ENCODE data around the gene CLEC5A. TPM values are rescaled to one million over a fixed set of nuclear protein-coding genes. Genes with fewer than 3 reads are reported as not detected.
"Not testable (repeated sequence)": the region's sequence is repeated elsewhere in the genome, so short reads cannot be mapped to it uniquely, and the experiment has no call there.

The CLEC5A gene
- total RNA-seq, 2 donors from 2014 or later = not detected

GRCh38 chr7:141986923-141987322, 40.1 kb upstream of the CLEC5A start:
- Histone ChIP-seq H3K4me1 (ENCODE audit: control insufficient read depth, insufficient read depth, low read length) (no peaks in the 10 kb centered on the region), H3K27ac (ENCODE audit: low read depth, low read length) (no peak overlapping the region), H3K9ac (ENCODE audit: extremely low read depth, low read length, poor library complexity, severe bottlenecking) (no peak overlapping the region), H3K27me3 (ENCODE audit: control insufficient read depth, insufficient read depth, low read length, poor library complexity, severe bottlenecking) (peaks cover 5% of the 10 kb centered on the region), H3K36me3 (ENCODE audit: control insufficient read depth, insufficient read depth, low read length) (no peaks in the 10 kb centered on the region), H3K4me3 (ENCODE audit: low read length) (no peak overlapping the region), H3K9me3 (ENCODE audit: control insufficient read depth, low read length) (no peaks in the 10 kb centered on the region)
- peaks cover 2% of the 10 kb centered on the region for H3K36me3 Mint-ChIP-seq (ENCODE audit: low read depth)
- WGBS, 2 experiments (ENCODE audit: insufficient coverage in 1 of 2, insufficient read length in 1 of 2) = 92 to 100% methylated on average over 2 of the region's 2 CpGs
- peaks cover 4% of the 10 kb centered on the region for H3K27me3 Mint-ChIP-seq (ENCODE audit: insufficient read depth)
- no peak for TF ChIP-seq CTCF (conservative IDR thresholded peaks at IDR 0.05)
- no peak for DNase-seq
- no peaks in the 10 kb centered on the region for H3K4me1 Mint-ChIP-seq
- no peak overlapping the region for H3K4me3 Mint-ChIP-seq
- H3K27ac Mint-ChIP-seq = no peak overlapping the region
- H3K9me3 Mint-ChIP-seq = peaks cover 15% of the 10 kb centered on the region

GRCh38 chr7:141985926-141986325, 39.2 kb upstream of the CLEC5A start:
- not testable (repeated sequence) for H3K9ac ChIP-seq (ENCODE audit: extremely low read depth, low read length, poor library complexity, severe bottlenecking); H3K4me1 ChIP-seq (ENCODE audit: control insufficient read depth, insufficient read depth, low read length); H3K9me3 ChIP-seq (ENCODE audit: control insufficient read depth, low read length); H3K27me3 ChIP-seq (ENCODE audit: control insufficient read depth, insufficient read depth, low read length, poor library complexity, severe bottlenecking); H3K27ac ChIP-seq (ENCODE audit: low read depth, low read length); H3K27me3 Mint-ChIP-seq (ENCODE audit: insufficient read depth); DNase-seq; H3K36me3 ChIP-seq (ENCODE audit: control insufficient read depth, insufficient read depth, low read length); H3K4me1 Mint-ChIP-seq; H3K36me3 Mint-ChIP-seq (ENCODE audit: low read depth); H3K4me3 ChIP-seq (ENCODE audit: low read length)
- peak overlapping the region; percentile 43 for H3K4me3 Mint-ChIP-seq
- H3K9me3 Mint-ChIP-seq = peaks cover 17% of the 10 kb centered on the region
- peak overlapping the region; percentile 55 for H3K27ac Mint-ChIP-seq
- WGBS, 2 experiments (ENCODE audit: insufficient coverage in 1 of 2, insufficient read length in 1 of 2) = 88 to 100% methylated on average over 1 to 13 of the region's 13 CpGs

GRCh38 chr7:141979568-141979967, 32.8 kb upstream of the CLEC5A start:
- DNase-seq = no peak
- Mint-ChIP-seq H3K4me3 (no peak overlapping the region), H3K27ac (no peak overlapping the region), H3K36me3 (ENCODE audit: low read depth) (no peaks in the 10 kb centered on the region), H3K27me3 (ENCODE audit: insufficient read depth) (no peaks in the 10 kb centered on the region), H3K9me3 (peaks cover 7% of the 10 kb centered on the region), H3K4me1 (peaks cover 12% of the 10 kb centered on the region)
- 100% methylated on average over 2 of the region's 2 CpGs; no CpG with 5 or more reads in 1 of the 2 experiments for WGBS, 2 experiments (ENCODE audit: insufficient coverage in 1 of 2, insufficient read length in 1 of 2)
- Histone ChIP-seq H3K27ac (ENCODE audit: low read depth, low read length) (no peak overlapping the region), H3K4me1 (ENCODE audit: control insufficient read depth, insufficient read depth, low read length) (no peaks in the 10 kb centered on the region), H3K4me3 (ENCODE audit: low read length) (no peak overlapping the region), H3K9me3 (ENCODE audit: control insufficient read depth, low read length) (no peaks in the 10 kb centered on the region), H3K36me3 (ENCODE audit: control insufficient read depth, insufficient read depth, low read length) (no peaks in the 10 kb centered on the region), H3K27me3 (ENCODE audit: control insufficient read depth, insufficient read depth, low read length, poor library complexity, severe bottlenecking) (no peaks in the 10 kb centered on the region), H3K9ac (ENCODE audit: extremely low read depth, low read length, poor library complexity, severe bottlenecking) (no peak overlapping the region)
- TF ChIP-seq CTCF (conservative IDR thresholded peaks at IDR 0.05) = no peak

GRCh38 chr7:141978351-141978750, 31.6 kb upstream of the CLEC5A start:
- no peak for DNase-seq
- Histone ChIP-seq H3K27ac (ENCODE audit: low read depth, low read length) (no peak overlapping the region), H3K9me3 (ENCODE audit: control insufficient read depth, low read length) (no peaks in the 10 kb centered on the region), H3K9ac (ENCODE audit: extremely low read depth, low read length, poor library complexity, severe bottlenecking) (no peak overlapping the region), H3K4me1 (ENCODE audit: control insufficient read depth, insufficient read depth, low read length) (no peaks in the 10 kb centered on the region), H3K36me3 (ENCODE audit: control insufficient read depth, insufficient read depth, low read length) (no peaks in the 10 kb centered on the region), H3K27me3 (ENCODE audit: control insufficient read depth, insufficient read depth, low read length, poor library complexity, severe bottlenecking) (no peaks in the 10 kb centered on the region), H3K4me3 (ENCODE audit: low read length) (no peak overlapping the region)
- Mint-ChIP-seq H3K4me1 (peaks cover 12% of the 10 kb centered on the region), H3K9me3 (peaks cover 7% of the 10 kb centered on the region), H3K27me3 (ENCODE audit: insufficient read depth) (no peaks in the 10 kb centered on the region), H3K27ac (no peak overlapping the region), H3K4me3 (no peak overlapping the region), H3K36me3 (ENCODE audit: low read depth) (no peaks in the 10 kb centered on the region)
- 94 to 100% methylated on average over 1 of the region's 1 CpG for WGBS, 2 experiments (ENCODE audit: insufficient coverage in 1 of 2, insufficient read length in 1 of 2)
- no peak for TF ChIP-seq CTCF (conservative IDR thresholded peaks at IDR 0.05)

Measured in endodermal cell (in vitro differentiated cells).